ENCODE measurements around the gene HSPA1A. TPM values are rescaled to one million over a fixed set of nuclear protein-coding genes. Genes with fewer than 3 reads are reported as not detected.
A peak's percentile ranks its signal among the peaks of the same experiment; 100 is the strongest.

The HSPA1A gene
- total and polyA plus RNA-seq, 9 of the 15 experiments (the other 6 are each of a cell fraction or from before 2014, with no cell fraction given) = 2.2 to 273 (median 107) TPM

DNA sequence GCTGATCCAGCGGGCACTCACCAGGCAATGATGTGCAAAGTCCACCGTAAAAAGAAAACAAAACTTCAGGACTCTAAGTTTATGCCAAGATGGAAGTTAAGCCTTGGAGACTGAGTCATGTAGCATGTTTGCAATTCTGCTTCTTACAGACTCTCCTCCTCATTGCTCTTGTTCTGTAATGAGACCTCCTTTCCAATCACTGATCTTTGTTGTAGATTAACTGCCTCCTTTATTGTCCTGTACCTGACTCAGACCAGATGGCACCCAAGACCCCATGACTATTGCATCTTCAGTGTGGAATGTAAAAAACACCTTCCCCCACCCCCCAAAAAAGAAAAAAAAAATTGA lies 36.1 kb downstream of the HSPA1A start:
- no peaks in the 10 kb centered on the region for H3K27me3 ChIP-seq (ENCODE audit: control insufficient read depth in 2 of 2, insufficient read depth in 2 of 2, low read length in 2 of 2)
- H3K9me1 ChIP-seq (ENCODE audit: control insufficient read depth, insufficient read depth, low read length) = no peaks in the 10 kb centered on the region
- in situ Hi-C loops (cut with MboI) (no loop called here), intact Hi-C loops (cut with micrococcal nuclease) (no loop called here)
- H2AFZ ChIP-seq (ENCODE audit: low read depth, low read length) = peak overlapping the region; percentile 4; the same call in 1 of the 2 replicates
- WGBS (ENCODE audit: insufficient coverage, low coverage, missing lambda C conversion rate) = 22% methylated on average over 2 of the region's 2 CpGs
- POLR2A ChIA-PET = interaction anchor here (1.0 to 15.7 kb wide), 5 partner anchors 8 to 200 kb away, joined by 3 to 229 read pairs (median 4); partner anchors contain the start of gene GPANK1
- H4K20me1 ChIP-seq (replicated peaks; ENCODE audit: control insufficient read depth, insufficient read depth, low read length) = no peaks in the 10 kb centered on the region
- no peak overlapping the region for H3K27ac ChIP-seq (ENCODE audit: extremely low read depth, low read depth, low read length)
- ATAC-seq (no peak), DNase-seq (ENCODE audit: extremely low read depth in 1 of 4, low spot score in 3 of 4) (no peak), FAIRE-seq (no peak)
- CTCF ChIA-PET (ENCODE audit: low intra/inter-chr PET ratio) = interaction anchor here (0.9 kb wide), 1 partner anchor 126 kb away, joined by 3 read pairs; no protein-coding TSS in a partner anchor
- no peak overlapping the region for H3K4me3 ChIP-seq
- no peaks in the 10 kb centered on the region for H3K79me2 ChIP-seq (ENCODE audit: control insufficient read depth, insufficient read depth, low read length)
- peaks cover 0 to 8% of the 10 kb centered on the region in 2 experiments; a peak in 2 of 5 replicates for H3K4me1 ChIP-seq (replicated peaks in 1 of 2; ENCODE audit: control insufficient read depth in 2 of 2, insufficient read depth in 2 of 2, low read length in 2 of 2)
- no TSS peak for BruUV-seq (replicated peaks)
- no peak overlapping the region for H3K4me2 ChIP-seq (ENCODE audit: insufficient read depth, low read length)
- no peak overlapping the region for H3K9ac ChIP-seq (ENCODE audit: insufficient read depth in 1 of 2, low read depth in 2 of 2, low read length in 2 of 2)
- H3K9me3 ChIP-seq (replicated peaks; ENCODE audit: control insufficient read depth, insufficient read depth, low read depth, low read length) = no peaks in the 10 kb centered on the region; the same call in 1 of the 2 replicates
- no peaks in the 10 kb centered on the region for H3K36me3 ChIP-seq (ENCODE audit: control insufficient read depth, insufficient read depth, low read length)
- TF ChIP-seq, protein P1, sequence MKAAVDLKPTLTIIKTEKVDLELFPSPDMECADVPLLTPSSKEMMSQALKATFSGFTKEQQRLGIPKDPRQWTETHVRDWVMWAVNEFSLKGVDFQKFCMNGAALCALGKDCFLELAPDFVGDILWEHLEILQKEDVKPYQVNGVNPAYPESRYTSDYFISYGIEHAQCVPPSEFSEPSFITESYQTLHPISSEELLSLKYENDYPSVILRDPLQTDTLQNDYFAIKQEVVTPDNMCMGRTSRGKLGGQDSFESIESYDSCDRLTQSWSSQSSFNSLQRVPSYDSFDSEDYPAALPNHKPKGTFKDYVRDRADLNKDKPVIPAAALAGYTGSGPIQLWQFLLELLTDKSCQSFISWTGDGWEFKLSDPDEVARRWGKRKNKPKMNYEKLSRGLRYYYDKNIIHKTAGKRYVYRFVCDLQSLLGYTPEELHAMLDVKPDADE (conservative IDR thresholded peaks at IDR 0.05; ENCODE audit: control insufficient read depth, low read depth, low read length) = 0 out of 2 replicates have a peak, but pooled peaks have one; percentile 36
- no peak for TF ChIP-seq TGIF2 (CRISPR knock-in tag; IDR thresholded peaks at IDR 0.05)
- TF ChIP-seq ZNF311 (CRISPR knock-in tag; IDR thresholded peaks at IDR 0.05) = no peak
- TF ChIP-seq ZNF707 (CRISPR knock-in tag; conservative IDR thresholded peaks at IDR 0.05) = no peak
- no peak for TF ChIP-seq BRCA1 (IDR thresholded peaks at IDR 0.05)
- 0 out of 2 replicates have a peak, but pooled peaks have one; percentile 17 for TF ChIP-seq BRCA1 (CRISPR knock-in tag; IDR thresholded peaks at IDR 0.05)
- TF ChIP-seq CREB1 (IDR thresholded peaks at IDR 0.05) = no peak
- TF ChIP-seq CREB1 (CRISPR knock-in tag; IDR thresholded peaks at IDR 0.05) = no peak
- TF ChIP-seq ZNF551 (CRISPR knock-in tag; IDR thresholded peaks at IDR 0.05) = no peak
- TF ChIP-seq MED1 (CRISPR knock-in tag; IDR thresholded peaks at IDR 0.05; ENCODE audit: borderline replicate concordance) = no peak
- TF ChIP-seq CEBPG (CRISPR knock-in tag; IDR thresholded peaks at IDR 0.05) = no peak
- no peak for TF ChIP-seq CEBPG (tag; conservative IDR thresholded peaks at IDR 0.05 in 1 of 2, IDR thresholded peaks at IDR 0.05 in 1 of 2)
- no peak for TF ChIP-seq SREBF2 (CRISPR knock-in tag; IDR thresholded peaks at IDR 0.05)
- TF ChIP-seq ZFX (CRISPR knock-in tag; IDR thresholded peaks at IDR 0.05) = 0 out of 2 replicates have a peak, but pooled peaks have one; percentile 17
- TF ChIP-seq TAF7 (tag; IDR thresholded peaks at IDR 0.05) = no peak
- no peak for TF ChIP-seq FOXK1 (CRISPR knock-in tag; IDR thresholded peaks at IDR 0.05; ENCODE audit: borderline replicate concordance)
- no peak for TF ChIP-seq POLR2A (conservative IDR thresholded peaks at IDR 0.05)
- no peak for TF ChIP-seq PTBP1 (IDR thresholded peaks at IDR 0.05; ENCODE audit: low read depth, low read length)
- no peak for TF ChIP-seq ZNF354B (CRISPR knock-in tag; IDR thresholded peaks at IDR 0.05)
- TF ChIP-seq SETDB1 (IDR thresholded peaks at IDR 0.05; ENCODE audit: low read length) = no peak
- no peak for TF ChIP-seq KLF6 (CRISPR knock-in tag; IDR thresholded peaks at IDR 0.05; ENCODE audit: borderline replicate concordance)
- TF ChIP-seq, protein P2, sequence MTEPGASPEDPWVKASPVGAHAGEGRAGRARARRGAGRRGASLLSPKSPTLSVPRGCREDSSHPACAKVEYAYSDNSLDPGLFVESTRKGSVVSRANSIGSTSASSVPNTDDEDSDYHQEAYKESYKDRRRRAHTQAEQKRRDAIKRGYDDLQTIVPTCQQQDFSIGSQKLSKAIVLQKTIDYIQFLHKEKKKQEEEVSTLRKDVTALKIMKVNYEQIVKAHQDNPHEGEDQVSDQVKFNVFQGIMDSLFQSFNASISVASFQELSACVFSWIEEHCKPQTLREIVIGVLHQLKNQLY (CRISPR knock-in tag; conservative IDR thresholded peaks at IDR 0.05) = no peak
- no peak for TF ChIP-seq WHSC1 (IDR thresholded peaks at IDR 0.05; ENCODE audit: low read length)
- TF ChIP-seq HNRNPUL1 (IDR thresholded peaks at IDR 0.05; ENCODE audit: low read length) = no peak
